Right renal cortex interstitium (tissue), 3 donors: Measurements from ENCODE around the gene SIRT2. TPM values are rescaled to one million over a fixed set of nuclear protein-coding genes. Genes with fewer than 3 reads are reported as not detected.
A peak's percentile ranks its signal among the peaks of the same experiment; 100 is the strongest.
"Not testable (repeated sequence)": the region's sequence is repeated elsewhere in the genome, so short reads cannot be mapped to it uniquely, and the experiment has no call there.

Experiments used
- DNase-seq, 3 donors: peaks; one replicate each; pipeline ENCODE4 v3.0.0-alpha.2; 2013; ENCODE audit warnings: low read depth in 3 of 3, low spot score in 2 of 3
- polyA plus RNA-seq, 3 donors: library from polyadenylated mRNA; unstranded; fragments of 120-200 nt; gene quantifications; one replicate each; pipeline ENCODE4 v1.2.1, GENCODE V29; 2013; ENCODE audit not compliant: insufficient read length in 3 of 3

SIRT2 gene
- polyA plus RNA-seq, 3 donors, result 35.8 to 41.0 (median 38.5) TPM

GRCh38 chr19:38900743-38901190 is 1.3 kb upstream of the SIRT2 start:
- DNase-seq, result no peak

- peak in 1 of 3 donors; percentile 38 for DNase-seq
Observed at GRCh38 chr19:38900202-38900629, 798 bp upstream of the SIRT2 start.

- DNase-seq, result no peak
Observed at GRCh38 chr19:38898788-38899446, 501 bp downstream of the SIRT2 start.

GRCh38 chr19:38894968-38895367 is 4.5 kb downstream of the SIRT2 start:
- DNase-seq, result no peak

GRCh38 chr19:38893341-38893771 is 6.1 kb downstream of the SIRT2 start:
- DNase-seq, result no peak

GRCh38 chr19:38892841-38893240 is 6.6 kb downstream of the SIRT2 start:
- DNase-seq, result no peak

- no peak for DNase-seq
Observed at GRCh38 chr19:38891771-38892170, 7.6 kb downstream of the SIRT2 start.

GRCh38 chr19:38890686-38891085 is 8.7 kb downstream of the SIRT2 start:
- no peak for DNase-seq

- no peak for DNase-seq
Observed at GRCh38 chr19:38889803-38890202, 9.6 kb downstream of the SIRT2 start.

GRCh38 chr19:38888876-38889275 is 10.5 kb downstream of the SIRT2 start:
- no peak for DNase-seq

GRCh38 chr19:38884691-38885090 is 14.7 kb downstream of the SIRT2 start:
- DNase-seq, result not testable (repeated sequence)

GRCh38 chr19:38883286-38883685 is 16.1 kb downstream of the SIRT2 start:
- no peak for DNase-seq

- DNase-seq, result no peak
Observed at GRCh38 chr19:38880882-38881609, 18.4 kb downstream of the SIRT2 start.

- DNase-seq, result no peak
Observed at GRCh38 chr19:38880076-38880881, 19.1 kb downstream of the SIRT2 start.

- DNase-seq, result no peak
Observed at GRCh38 chr19:38879400-38879751, 20.0 kb downstream of the SIRT2 start.

GRCh38 chr19:38878575-38879399 is 20.6 kb downstream of the SIRT2 start:
- no peak for DNase-seq

GRCh38 chr19:38877781-38878574 is 21.4 kb downstream of the SIRT2 start, which contains the start of gene RINL:
Gene RINL (minus strand): TSS chr19:38878275. CDS start chr19:38876742, 1,533 bp downstream.
- no peak for DNase-seq

GRCh38 chr19:38875656-38876395 is 23.6 kb downstream of the SIRT2 start:
- DNase-seq, result no peak

GRCh38 chr19:38873400-38873799 is 26.0 kb downstream of the SIRT2 start:
- DNase-seq, result not testable (repeated sequence)
